ENCODE measurements around the gene BCOR.

BCOR gene

GRCh38 chrX:40098264-40099054, 701 bp upstream of the BCOR start:
- no peak for DNase-seq (ENCODE audit: low read depth in 2 of 2)

GRCh38 chrX:40097141-40097503, 636 bp downstream of the BCOR start:
- DNase-seq (ENCODE audit: low read depth in 2 of 2) = no peak

GRCh38 chrX:40096395-40097091, 1.2 kb downstream of the BCOR start:
- DNase-seq (ENCODE audit: low read depth in 2 of 2) = peak in 1 of 2 donors; percentile 58

GRCh38 chrX:40095583-40096394, 2.0 kb downstream of the BCOR start:
- DNase-seq (ENCODE audit: low read depth in 2 of 2) = no peak

GRCh38 chrX:40094900-40095582, 2.7 kb downstream of the BCOR start:
- DNase-seq (ENCODE audit: low read depth in 2 of 2) = no peak

- no peak for DNase-seq (ENCODE audit: low read depth in 2 of 2)
These were observed 3.5 kb downstream of the BCOR start for GRCh38 chrX:40094041-40094899.

- no peak for DNase-seq (ENCODE audit: low read depth in 2 of 2)
These were observed 4.2 kb downstream of the BCOR start for GRCh38 chrX:40093586-40093985.

GRCh38 chrX:40092808-40093435, 4.8 kb downstream of the BCOR start:
- DNase-seq (ENCODE audit: low read depth in 2 of 2) = no peak

- DNase-seq (ENCODE audit: low read depth in 2 of 2) = no peak
These were observed 5.9 kb downstream of the BCOR start for GRCh38 chrX:40091691-40092421.

GRCh38 chrX:40090961-40091360, 6.8 kb downstream of the BCOR start:
- no peak for DNase-seq (ENCODE audit: low read depth in 2 of 2)

- no peak for DNase-seq (ENCODE audit: low read depth in 2 of 2)
These were observed 7.5 kb downstream of the BCOR start for GRCh38 chrX:40090050-40090804.

GRCh38 chrX:40088803-40089540, 8.8 kb downstream of the BCOR start:
- no peak for DNase-seq (ENCODE audit: low read depth in 2 of 2)

- DNase-seq (ENCODE audit: low read depth in 2 of 2) = no peak
These were observed 9.5 kb downstream of the BCOR start for GRCh38 chrX:40088299-40088625.

- DNase-seq (ENCODE audit: low read depth in 2 of 2) = no peak
These were observed 10.1 kb downstream of the BCOR start for GRCh38 chrX:40087425-40088298.

GRCh38 chrX:40086569-40087335, 11.0 kb downstream of the BCOR start:
- no peak for DNase-seq (ENCODE audit: low read depth in 2 of 2)

- no peak for DNase-seq (ENCODE audit: low read depth in 2 of 2)
These were observed 12.0 kb downstream of the BCOR start for GRCh38 chrX:40085714-40086113.

GRCh38 chrX:40085102-40085551, 12.6 kb downstream of the BCOR start:
- no peak for DNase-seq (ENCODE audit: low read depth in 2 of 2)
